ENCODE measurements around the gene SEZ6.

SEZ6 gene

DNA sequence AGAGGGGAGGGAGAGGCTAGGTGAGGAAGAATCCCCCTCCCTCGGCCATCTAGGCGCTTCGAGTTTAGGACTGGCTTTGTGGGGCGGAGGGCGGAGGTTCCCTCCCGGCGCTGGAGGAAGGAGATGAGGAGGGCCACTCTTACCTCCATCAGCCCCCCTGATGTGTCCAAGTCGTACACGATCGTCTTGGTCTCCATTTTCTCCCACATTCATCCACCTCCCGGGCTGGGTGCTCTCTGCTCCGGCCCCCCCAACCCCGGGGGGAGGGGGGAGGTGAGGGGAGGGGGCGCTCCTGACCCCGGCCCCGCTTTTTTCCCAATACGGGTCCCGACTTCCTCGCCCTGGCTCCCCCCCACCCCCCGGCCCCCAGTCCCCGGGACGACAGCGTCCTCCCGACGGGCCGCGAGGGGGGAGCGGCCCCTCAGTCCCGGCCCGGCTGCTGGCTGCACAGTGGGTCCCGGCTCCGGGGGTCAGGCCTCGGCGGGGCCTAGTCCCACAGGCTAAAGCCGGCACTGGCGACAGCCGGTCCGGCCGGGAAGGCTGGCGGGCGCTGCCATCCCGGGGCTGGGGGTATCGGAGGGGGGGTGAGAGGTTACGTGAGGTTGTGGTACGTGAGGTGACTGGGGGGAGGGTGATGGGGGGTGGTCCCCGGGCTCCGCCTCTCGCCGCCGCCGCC is 54.9 kb downstream of the SEZ6 start:
- Histone ChIP-seq H3K4me3 (ENCODE audit: low read length in 2 of 2) (peak overlapping the region; percentile 93), H3K9ac (ENCODE audit: low read depth in 1 of 2, low read length in 2 of 2) (peak overlapping the region; percentile 84 to 88), H3K27ac (ENCODE audit: low read depth in 2 of 2, low read length in 2 of 2) (peak overlapping the region; percentile 84 to 93), H3K36me3 (ENCODE audit: control insufficient read depth in 2 of 2, insufficient read depth in 2 of 2, low read length in 2 of 2) (no peaks in the 10 kb centered on the region), H3K9me3 (ENCODE audit: control insufficient read depth in 2 of 2, low read length in 2 of 2) (no peaks in the 10 kb centered on the region), H3K4me1 (ENCODE audit: control insufficient read depth in 2 of 2, insufficient read depth in 2 of 2, low read length in 2 of 2) (peaks cover 23 to 31% of the 10 kb centered on the region in 2 donors), H3K27me3 (ENCODE audit: control insufficient read depth in 2 of 2, insufficient read depth in 2 of 2, low read length in 2 of 2) (no peaks in the 10 kb centered on the region)

DNA sequence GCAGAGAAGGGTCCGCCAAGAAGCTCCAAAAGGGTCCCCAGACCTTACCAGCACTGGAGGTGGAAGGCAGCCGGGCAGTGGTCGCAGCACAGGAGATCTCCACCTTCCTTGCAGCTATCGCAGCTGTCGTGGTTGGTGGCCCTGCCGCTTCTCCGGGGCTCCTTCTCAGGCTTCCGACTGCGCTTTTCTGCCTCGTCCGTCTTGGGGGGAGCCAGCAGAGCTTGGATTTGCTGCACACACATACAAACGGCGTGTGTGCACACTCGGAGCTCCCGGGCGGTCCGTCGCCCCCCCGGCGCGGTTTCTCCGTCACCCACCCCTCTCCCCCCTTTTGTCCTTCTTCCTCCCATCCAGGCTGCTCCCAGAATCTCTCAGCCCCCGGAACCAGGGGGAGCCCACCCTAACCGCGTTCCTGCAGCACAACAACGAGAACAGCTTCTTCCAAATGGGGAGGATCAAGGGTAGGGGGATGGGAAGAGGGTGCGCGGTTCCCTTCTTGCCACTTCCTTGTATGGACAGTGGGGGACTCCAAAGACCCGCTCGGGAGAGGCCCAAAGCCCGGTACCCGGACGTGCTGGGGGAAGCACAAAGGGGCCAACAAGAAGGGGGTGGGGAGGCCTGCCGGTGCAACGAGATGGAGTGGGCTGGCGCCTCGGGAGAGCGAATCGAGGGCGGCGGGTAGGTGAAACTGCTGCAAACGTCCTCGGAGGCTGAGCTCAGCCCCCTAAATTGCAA is 55.6 kb downstream of the SEZ6 start:
- peak overlapping the region; percentile 93 for H3K4me3 ChIP-seq (ENCODE audit: low read length in 2 of 2)
- H3K27ac ChIP-seq (ENCODE audit: low read depth in 2 of 2, low read length in 2 of 2), result peak overlapping the region; percentile 84 to 93
- H3K27me3 ChIP-seq (ENCODE audit: control insufficient read depth in 2 of 2, insufficient read depth in 2 of 2, low read length in 2 of 2), result no peaks in the 10 kb centered on the region
- peaks cover 25 to 36% of the 10 kb centered on the region in 2 donors for H3K4me1 ChIP-seq (ENCODE audit: control insufficient read depth in 2 of 2, insufficient read depth in 2 of 2, low read length in 2 of 2)
- H3K9me3 ChIP-seq (ENCODE audit: control insufficient read depth in 2 of 2, low read length in 2 of 2), result no peaks in the 10 kb centered on the region
- H3K36me3 ChIP-seq (ENCODE audit: control insufficient read depth in 2 of 2, insufficient read depth in 2 of 2, low read length in 2 of 2), result peaks cover 0 to 2% of the 10 kb centered on the region in 2 donors
- peak overlapping the region; percentile 84 to 88 for H3K9ac ChIP-seq (ENCODE audit: low read depth in 1 of 2, low read length in 2 of 2)

DNA sequence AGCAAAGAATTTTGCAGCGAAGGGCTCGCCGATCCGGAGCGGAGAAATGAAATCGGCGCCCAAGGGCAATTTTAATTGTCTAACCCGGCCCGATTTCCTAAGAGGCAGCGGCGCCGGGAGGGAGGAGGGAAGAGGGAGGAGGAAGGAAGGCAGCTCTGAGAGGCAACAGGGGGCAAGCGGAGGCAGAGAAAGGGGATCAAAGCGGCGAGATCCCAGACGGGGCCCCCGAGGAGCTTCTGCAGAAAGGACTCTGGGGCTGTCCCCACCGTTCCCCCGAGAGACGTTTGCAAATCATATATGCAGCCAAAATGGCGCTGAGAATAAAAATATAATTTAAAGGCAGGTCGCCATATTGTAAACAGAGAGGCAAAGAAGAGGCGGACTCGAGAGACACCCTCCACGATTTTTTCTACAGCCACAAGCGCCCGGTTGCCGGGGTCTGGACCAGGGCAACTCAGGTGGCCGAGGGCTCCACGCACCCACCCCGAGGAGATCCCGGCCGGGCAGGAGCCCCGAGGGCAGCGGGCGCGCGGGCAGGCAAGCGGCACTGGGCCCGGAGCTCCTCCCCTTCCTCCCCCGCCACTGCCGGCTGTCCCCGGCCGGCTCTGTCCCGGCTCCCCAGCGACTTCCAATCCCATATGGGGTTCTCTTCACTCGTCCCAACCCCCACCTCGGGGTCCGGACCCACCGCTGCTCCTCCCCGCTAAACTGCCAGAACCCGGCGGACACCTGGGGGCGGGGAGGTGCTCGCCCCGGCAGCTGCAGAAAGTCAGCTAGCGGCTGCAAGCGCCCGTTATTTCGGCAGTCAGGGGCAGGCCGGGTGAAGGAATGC is 56.4 kb downstream of the SEZ6 start:
- Histone ChIP-seq H3K4me3 (ENCODE audit: low read length in 2 of 2) (peak overlapping the region; percentile 93), H3K27me3 (ENCODE audit: control insufficient read depth in 2 of 2, insufficient read depth in 2 of 2, low read length in 2 of 2) (no peaks in the 10 kb centered on the region), H3K36me3 (ENCODE audit: control insufficient read depth in 2 of 2, insufficient read depth in 2 of 2, low read length in 2 of 2) (peaks cover 0 to 3% of the 10 kb centered on the region in 2 donors), H3K9me3 (ENCODE audit: control insufficient read depth in 2 of 2, low read length in 2 of 2) (no peaks in the 10 kb centered on the region), H3K27ac (ENCODE audit: low read depth in 2 of 2, low read length in 2 of 2) (peak overlapping the region; percentile 84 to 93), H3K4me1 (ENCODE audit: control insufficient read depth in 2 of 2, insufficient read depth in 2 of 2, low read length in 2 of 2) (peaks cover 28 to 41% of the 10 kb centered on the region in 2 donors), H3K9ac (ENCODE audit: low read depth in 1 of 2, low read length in 2 of 2) (peak overlapping the region; percentile 84 to 88)

DNA sequence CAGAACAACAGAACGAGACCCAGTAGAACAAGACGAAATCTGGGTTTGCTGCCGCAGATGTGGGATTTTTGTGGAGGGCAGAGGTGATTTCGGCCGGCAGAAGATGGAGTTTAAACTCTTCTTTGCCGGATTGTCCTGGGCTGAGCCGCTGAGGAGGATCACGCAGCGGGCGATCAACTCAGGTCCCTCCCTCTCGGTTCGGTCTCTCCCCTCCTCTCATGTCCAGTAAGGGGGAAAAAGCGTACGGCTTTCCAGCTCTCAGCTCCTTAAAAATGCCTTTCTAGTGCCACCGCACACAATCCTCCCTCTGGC is 57.0 kb downstream of the SEZ6 start:
- H3K4me3 ChIP-seq (ENCODE audit: low read length in 2 of 2), result peak overlapping the region; percentile 93
- H3K9ac ChIP-seq (ENCODE audit: low read depth in 1 of 2, low read length in 2 of 2), result peak overlapping the region; percentile 84 to 88
- H3K36me3 ChIP-seq (ENCODE audit: control insufficient read depth in 2 of 2, insufficient read depth in 2 of 2, low read length in 2 of 2), result peaks cover 0 to 3% of the 10 kb centered on the region in 2 donors
- H3K9me3 ChIP-seq (ENCODE audit: control insufficient read depth in 2 of 2, low read length in 2 of 2), result no peaks in the 10 kb centered on the region
- no peaks in the 10 kb centered on the region for H3K27me3 ChIP-seq (ENCODE audit: control insufficient read depth in 2 of 2, insufficient read depth in 2 of 2, low read length in 2 of 2)
- peak overlapping the region; percentile 84 to 93 for H3K27ac ChIP-seq (ENCODE audit: low read depth in 2 of 2, low read length in 2 of 2)
- peaks cover 28 to 41% of the 10 kb centered on the region in 2 donors for H3K4me1 ChIP-seq (ENCODE audit: control insufficient read depth in 2 of 2, insufficient read depth in 2 of 2, low read length in 2 of 2)

DNA sequence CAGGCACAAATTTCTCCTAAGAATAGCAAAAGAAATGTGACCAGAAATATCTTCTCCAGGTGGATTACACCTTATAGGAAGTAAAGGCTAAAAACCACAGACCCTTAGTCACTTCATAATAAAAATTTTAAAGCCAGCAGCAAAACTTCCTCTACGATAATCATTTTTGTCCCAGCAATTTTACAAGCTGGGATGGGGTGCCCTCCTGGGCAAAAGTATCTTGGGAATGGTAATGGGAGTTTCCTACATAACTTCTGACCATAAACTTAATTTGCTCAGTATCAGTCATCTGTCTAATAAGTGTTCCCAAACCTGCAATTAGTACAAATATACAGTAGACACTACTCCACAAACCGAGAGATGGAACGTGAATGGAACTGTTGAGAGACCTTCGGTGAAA is 57.5 kb downstream of the SEZ6 start:
- Histone ChIP-seq H3K9ac (ENCODE audit: low read depth in 1 of 2, low read length in 2 of 2) (peak overlapping the region; percentile 84 to 88), H3K27me3 (ENCODE audit: control insufficient read depth in 2 of 2, insufficient read depth in 2 of 2, low read length in 2 of 2) (no peaks in the 10 kb centered on the region), H3K27ac (ENCODE audit: low read depth in 2 of 2, low read length in 2 of 2) (peak overlapping the region; percentile 84 to 93), H3K4me1 (ENCODE audit: control insufficient read depth in 2 of 2, insufficient read depth in 2 of 2, low read length in 2 of 2) (peaks cover 28 to 41% of the 10 kb centered on the region in 2 donors), H3K9me3 (ENCODE audit: control insufficient read depth in 2 of 2, low read length in 2 of 2) (no peaks in the 10 kb centered on the region), H3K36me3 (ENCODE audit: control insufficient read depth in 2 of 2, insufficient read depth in 2 of 2, low read length in 2 of 2) (peaks cover 0 to 3% of the 10 kb centered on the region in 2 donors), H3K4me3 (ENCODE audit: low read length in 2 of 2) (peak overlapping the region; percentile 93)

DNA sequence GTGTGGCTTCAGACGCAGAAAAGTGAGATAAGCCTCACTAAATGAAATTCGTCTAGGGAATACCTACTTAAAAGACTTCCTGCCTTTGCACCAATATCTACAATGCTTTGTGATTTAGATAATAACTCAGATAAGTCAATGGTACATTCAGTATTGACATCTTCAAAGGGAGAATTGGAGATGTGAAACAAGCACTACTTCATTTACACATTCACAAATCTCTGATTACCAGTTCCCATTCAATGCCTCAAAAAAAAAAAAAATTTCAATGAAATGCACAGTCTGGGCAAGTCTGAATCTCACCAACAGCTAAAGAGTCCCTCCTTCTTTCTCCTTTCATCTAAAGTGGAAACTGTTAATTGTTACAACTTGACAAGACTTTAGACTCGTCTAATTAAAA is 58.2 kb downstream of the SEZ6 start:
- Histone ChIP-seq H3K4me1 (ENCODE audit: control insufficient read depth in 2 of 2, insufficient read depth in 2 of 2, low read length in 2 of 2) (peaks cover 24 to 38% of the 10 kb centered on the region in 2 donors), H3K4me3 (ENCODE audit: low read length in 2 of 2) (peak overlapping the region in 1 of 2 donors; percentile 93), H3K27ac (ENCODE audit: low read depth in 2 of 2, low read length in 2 of 2) (no peak overlapping the region), H3K9ac (ENCODE audit: low read depth in 1 of 2, low read length in 2 of 2) (peak overlapping the region in 1 of 2 donors; percentile 84), H3K36me3 (ENCODE audit: control insufficient read depth in 2 of 2, insufficient read depth in 2 of 2, low read length in 2 of 2) (peaks cover 0 to 3% of the 10 kb centered on the region in 2 donors), H3K9me3 (ENCODE audit: control insufficient read depth in 2 of 2, low read length in 2 of 2) (no peaks in the 10 kb centered on the region), H3K27me3 (ENCODE audit: control insufficient read depth in 2 of 2, insufficient read depth in 2 of 2, low read length in 2 of 2) (no peaks in the 10 kb centered on the region)

DNA sequence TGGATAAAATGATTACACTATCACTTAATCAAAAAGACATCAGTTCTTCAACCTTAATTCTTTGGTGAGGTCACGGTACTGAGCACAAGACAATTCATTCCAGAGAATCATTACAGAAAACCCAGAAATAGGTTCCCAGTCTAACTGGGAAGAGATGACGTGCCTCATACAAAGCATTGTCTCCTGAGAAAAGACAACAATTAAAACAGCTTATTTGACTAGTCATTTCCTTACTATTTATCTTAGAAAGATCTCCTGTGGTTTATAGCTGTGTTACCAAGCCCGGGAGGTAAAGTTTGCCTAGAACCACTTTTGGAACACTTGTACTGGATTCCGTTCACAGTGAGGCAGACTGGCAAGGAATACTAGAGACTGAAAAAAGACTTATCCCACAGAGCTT is 59.6 kb downstream of the SEZ6 start:
- peaks cover 23 to 32% of the 10 kb centered on the region in 2 donors for H3K4me1 ChIP-seq (ENCODE audit: control insufficient read depth in 2 of 2, insufficient read depth in 2 of 2, low read length in 2 of 2)
- H3K27me3 ChIP-seq (ENCODE audit: control insufficient read depth in 2 of 2, insufficient read depth in 2 of 2, low read length in 2 of 2), result no peaks in the 10 kb centered on the region
- H3K9me3 ChIP-seq (ENCODE audit: control insufficient read depth in 2 of 2, low read length in 2 of 2), result no peaks in the 10 kb centered on the region
- no peak overlapping the region for H3K4me3 ChIP-seq (ENCODE audit: low read length in 2 of 2)
- no peak overlapping the region for H3K27ac ChIP-seq (ENCODE audit: low read depth in 2 of 2, low read length in 2 of 2)
- H3K36me3 ChIP-seq (ENCODE audit: control insufficient read depth in 2 of 2, insufficient read depth in 2 of 2, low read length in 2 of 2), result peaks cover 0 to 3% of the 10 kb centered on the region in 2 donors
- H3K9ac ChIP-seq (ENCODE audit: low read depth in 1 of 2, low read length in 2 of 2), result no peak overlapping the region

DNA sequence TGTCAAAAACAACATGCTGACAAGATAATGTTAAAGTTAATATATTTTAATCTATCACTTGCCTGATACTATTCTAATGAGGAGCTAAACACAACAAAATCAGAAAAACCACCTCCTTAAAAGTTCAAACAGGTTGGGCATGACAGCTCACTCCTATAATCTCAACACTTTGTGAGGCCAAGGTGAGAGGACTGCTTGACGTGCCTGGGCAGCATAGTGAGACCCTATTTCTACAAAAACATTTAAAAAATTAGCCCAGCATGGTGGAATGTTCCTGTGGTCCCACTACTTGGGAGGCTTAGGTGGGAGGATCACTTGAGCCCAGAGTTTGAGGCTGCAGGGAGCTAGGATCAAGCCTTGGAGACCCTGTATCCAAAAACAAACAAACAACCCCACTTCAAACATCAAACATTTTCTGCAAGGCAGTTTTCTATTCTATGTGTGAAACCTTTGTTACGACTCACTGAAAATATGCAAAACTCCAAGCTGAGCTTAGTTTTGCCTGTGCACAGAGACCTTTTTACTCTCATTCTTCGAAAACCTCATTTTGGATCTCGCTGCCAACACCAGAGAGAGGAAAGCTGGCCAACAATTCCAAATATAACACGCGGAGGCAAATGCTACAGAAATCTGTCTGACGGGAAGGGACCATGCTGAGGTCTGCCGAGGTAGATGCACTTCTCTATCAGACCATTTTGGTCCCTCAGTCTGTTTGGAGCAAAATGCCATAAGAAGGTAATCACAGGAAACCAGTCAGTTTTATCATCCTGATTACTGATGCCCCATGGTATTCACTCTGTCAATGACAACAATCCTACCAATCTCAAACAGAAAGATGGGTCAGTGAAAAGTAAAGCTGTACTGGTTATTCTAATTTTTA is 60.7 kb downstream of the SEZ6 start:
- H3K4me1 ChIP-seq (ENCODE audit: control insufficient read depth in 2 of 2, insufficient read depth in 2 of 2, low read length in 2 of 2), result peaks cover 23 to 32% of the 10 kb centered on the region in 2 donors

DNA sequence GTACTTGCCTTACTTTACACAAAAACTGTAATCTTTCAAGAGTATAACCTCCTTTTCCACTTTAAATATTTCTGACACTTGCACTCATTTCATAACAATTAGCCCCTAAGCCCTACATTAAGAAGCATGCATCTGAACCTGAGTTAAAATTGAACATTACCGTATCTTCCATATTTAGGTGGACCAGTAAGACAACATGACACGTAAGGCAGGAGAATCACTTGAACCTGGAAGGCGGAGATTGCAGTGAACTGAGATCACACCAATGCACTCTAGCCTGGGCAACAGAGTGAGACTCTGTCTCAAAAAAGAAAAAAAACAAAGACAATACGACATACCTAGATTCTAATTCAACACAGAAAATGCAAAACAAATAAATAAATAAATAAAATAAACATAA is 61.5 kb downstream of the SEZ6 start:
- peaks cover 2 to 3% of the 10 kb centered on the region in 2 donors for H3K36me3 ChIP-seq (ENCODE audit: control insufficient read depth in 2 of 2, insufficient read depth in 2 of 2, low read length in 2 of 2)
- peaks cover 23 to 32% of the 10 kb centered on the region in 2 donors for H3K4me1 ChIP-seq (ENCODE audit: control insufficient read depth in 2 of 2, insufficient read depth in 2 of 2, low read length in 2 of 2)
- H3K9me3 ChIP-seq (ENCODE audit: control insufficient read depth in 2 of 2, low read length in 2 of 2), result no peaks in the 10 kb centered on the region
- no peak overlapping the region for H3K4me3 ChIP-seq (ENCODE audit: low read length in 2 of 2)
- H3K27me3 ChIP-seq (ENCODE audit: control insufficient read depth in 2 of 2, insufficient read depth in 2 of 2, low read length in 2 of 2), result no peaks in the 10 kb centered on the region
- no peak overlapping the region for H3K27ac ChIP-seq (ENCODE audit: low read depth in 2 of 2, low read length in 2 of 2)
- no peak overlapping the region for H3K9ac ChIP-seq (ENCODE audit: low read depth in 1 of 2, low read length in 2 of 2)

More for the DNA sequence above, 60.7 kb downstream of the SEZ6 start:
- peaks cover 0 to 3% of the 10 kb centered on the region in 2 donors for H3K36me3 ChIP-seq (ENCODE audit: control insufficient read depth in 2 of 2, insufficient read depth in 2 of 2, low read length in 2 of 2)
- no peaks in the 10 kb centered on the region for H3K27me3 ChIP-seq (ENCODE audit: control insufficient read depth in 2 of 2, insufficient read depth in 2 of 2, low read length in 2 of 2)
- H3K27ac ChIP-seq (ENCODE audit: low read depth in 2 of 2, low read length in 2 of 2), result no peak overlapping the region
- H3K9me3 ChIP-seq (ENCODE audit: control insufficient read depth in 2 of 2, low read length in 2 of 2), result no peaks in the 10 kb centered on the region
- H3K9ac ChIP-seq (ENCODE audit: low read depth in 1 of 2, low read length in 2 of 2), result no peak overlapping the region
- H3K4me3 ChIP-seq (ENCODE audit: low read length in 2 of 2), result no peak overlapping the region

All from mucosa of rectum (tissue), 2 donors.